GM21423 (cell line): ENCODE measurements around the gene CGB2.
"Not testable (repeated sequence)": the region's sequence is repeated elsewhere in the genome, so short reads cannot be mapped to it uniquely, and the experiment has no call there.

Experiments used
- ATAC-seq: cut with Tn5 transposase; IDR thresholded peaks from one replicate; pipeline ENCODE4 v1.9.1; 2021; ENCODE audit warnings: mild to moderate bottlenecking, moderate library complexity; ENCODE audit not compliant: unreplicated experiment

CGB2 gene

DNA sequence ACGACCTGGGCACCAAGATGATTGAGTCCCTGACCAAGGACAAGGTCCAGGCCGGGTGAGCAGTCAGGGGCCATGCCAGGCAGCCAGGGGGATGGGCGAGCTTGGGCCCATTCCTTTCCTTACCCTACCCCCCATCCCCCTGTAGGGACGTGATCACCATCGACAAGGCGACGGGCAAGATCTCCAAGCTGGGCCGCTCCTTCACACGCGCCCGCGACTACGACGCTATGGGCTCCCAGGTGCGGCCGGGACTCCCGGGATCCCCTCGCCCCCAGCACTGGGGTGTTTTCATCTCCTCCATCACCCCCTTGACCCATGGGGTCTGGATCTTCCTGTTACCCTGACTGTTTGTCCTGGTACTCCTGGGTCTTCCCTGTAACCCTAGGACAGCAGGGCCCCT, 21.9 kb upstream of the CGB2 start:
- no peak for ATAC-seq

DNA sequence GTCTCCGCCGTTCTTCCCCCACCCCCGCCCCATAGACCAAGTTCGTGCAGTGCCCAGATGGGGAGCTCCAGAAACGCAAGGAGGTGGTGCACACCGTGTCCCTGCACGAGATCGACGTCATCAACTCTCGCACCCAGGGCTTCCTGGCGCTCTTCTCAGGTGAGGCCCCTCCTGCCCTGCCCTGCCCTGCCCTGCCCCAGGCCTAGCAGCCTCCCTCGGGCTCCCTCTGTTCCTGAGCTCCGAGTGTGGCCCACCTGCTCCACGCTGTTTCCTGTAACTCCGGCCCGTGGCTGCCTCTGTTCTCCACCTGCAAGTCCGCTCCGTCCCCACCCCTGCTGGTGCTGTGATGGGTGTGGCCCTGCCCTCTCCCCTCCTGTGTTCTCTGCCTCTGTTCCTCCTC, 21.2 kb upstream of the CGB2 start:
- ATAC-seq = no peak

DNA sequence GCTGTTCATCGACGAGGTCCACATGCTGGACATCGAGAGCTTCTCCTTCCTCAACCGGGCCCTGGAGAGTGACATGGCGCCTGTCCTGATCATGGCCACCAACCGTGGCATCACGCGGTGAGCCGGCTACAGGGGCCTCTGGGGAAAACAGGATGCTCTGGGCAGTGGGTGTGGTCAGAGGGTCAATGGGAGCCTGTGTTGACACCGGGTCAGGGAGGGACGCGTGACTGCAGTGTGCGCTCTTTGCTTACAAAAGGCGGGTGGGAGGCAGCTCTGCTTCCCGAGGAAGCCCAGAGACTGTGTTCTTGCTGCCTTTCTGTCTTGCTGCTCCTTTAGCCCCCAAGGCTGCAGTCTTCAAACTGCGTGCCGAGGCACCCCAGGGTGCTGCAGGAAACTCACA, 20.5 kb upstream of the CGB2 start:
- ATAC-seq = no peak

DNA sequence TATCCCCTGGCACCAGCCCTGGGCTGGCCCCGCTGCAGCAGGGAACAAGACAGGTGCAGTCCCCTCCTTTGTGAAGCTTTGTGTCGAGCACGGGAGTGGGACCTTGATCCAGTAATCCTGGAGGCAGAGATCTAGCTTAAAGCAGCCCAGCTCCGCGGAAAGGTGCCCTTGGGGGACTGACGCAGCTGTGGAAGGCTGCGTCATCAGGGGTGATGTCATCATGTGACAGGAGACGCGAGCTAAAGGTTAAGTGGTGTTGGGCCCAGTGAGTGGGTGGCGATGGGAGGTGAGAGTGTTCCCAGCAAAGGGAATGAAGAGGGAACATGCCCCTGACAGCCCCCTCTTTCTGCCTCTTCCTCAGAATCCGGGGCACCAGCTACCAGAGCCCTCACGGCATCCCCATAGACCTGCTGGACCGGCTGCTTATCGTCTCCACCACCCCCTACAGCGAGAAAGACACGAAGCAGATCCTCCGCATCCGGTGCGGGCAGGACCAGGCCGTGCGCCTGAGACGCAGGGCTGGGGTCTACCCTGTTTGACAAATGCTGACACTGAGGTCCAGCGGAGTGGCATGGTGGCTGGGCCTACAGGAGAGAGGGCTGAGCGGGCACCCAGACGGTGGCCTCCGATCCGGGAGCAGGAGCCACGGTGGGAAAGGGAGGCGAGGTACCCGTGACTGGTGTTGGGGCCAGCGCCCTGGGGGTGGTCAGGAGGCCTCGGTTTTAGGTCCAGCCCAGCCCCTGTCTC, 17.4 kb upstream of the CGB2 start:
- ATAC-seq = no peak

DNA sequence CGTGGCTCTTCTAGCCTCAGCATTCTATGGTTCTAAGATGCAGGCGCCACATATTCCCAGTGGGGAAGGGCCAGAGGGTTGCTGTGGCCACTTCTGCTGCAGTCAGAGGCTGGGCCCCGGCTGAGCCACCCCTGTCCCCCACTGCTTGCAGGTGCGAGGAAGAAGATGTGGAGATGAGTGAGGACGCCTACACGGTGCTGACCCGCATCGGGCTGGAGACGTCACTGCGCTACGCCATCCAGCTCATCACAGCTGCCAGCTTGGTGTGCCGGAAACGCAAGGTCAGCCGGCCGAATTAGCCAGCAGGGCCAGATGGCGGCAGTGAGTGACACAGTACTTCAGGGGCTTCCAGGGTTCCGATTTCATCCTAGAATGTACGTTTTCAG, 16.8 kb upstream of the CGB2 start:
- no peak for ATAC-seq

DNA sequence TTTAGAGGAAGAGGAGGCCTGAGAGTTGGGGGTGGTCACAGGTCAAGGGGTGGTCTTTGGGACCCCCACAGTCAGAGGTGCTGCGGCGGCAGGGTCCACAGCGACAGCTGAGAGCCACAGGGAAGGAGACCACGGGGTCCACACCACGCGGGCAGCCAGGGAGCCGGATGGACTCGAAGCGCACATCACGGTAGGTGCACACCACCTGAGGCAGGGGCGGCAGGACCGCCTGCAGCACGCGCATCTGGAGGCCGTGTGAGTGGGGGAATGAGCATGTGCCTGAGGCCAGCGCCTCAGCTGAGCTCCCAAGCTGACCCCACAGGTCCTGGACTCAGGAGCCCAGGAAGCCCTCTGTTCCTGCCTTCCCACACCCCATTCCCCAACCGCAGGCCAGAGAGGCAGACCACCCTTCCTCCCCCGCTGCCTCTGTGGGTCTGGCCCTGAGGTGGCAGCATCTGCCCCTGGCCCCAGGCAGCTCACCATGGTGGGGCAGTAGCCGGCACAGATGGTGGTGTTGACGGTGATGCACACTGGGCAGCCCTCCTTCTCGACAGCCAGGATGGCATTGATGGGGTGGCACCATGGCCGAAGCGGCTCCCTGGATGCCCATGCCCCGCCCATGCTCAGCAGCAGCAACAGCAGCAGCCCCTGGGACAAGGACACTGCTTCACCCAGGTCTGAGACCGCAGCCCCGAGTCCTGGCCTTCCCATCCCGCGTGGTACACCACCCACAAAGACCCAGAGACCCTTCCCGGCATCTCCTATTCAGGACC, 15.4 kb upstream of the CGB2 start:
- ATAC-seq = no peak

DNA sequence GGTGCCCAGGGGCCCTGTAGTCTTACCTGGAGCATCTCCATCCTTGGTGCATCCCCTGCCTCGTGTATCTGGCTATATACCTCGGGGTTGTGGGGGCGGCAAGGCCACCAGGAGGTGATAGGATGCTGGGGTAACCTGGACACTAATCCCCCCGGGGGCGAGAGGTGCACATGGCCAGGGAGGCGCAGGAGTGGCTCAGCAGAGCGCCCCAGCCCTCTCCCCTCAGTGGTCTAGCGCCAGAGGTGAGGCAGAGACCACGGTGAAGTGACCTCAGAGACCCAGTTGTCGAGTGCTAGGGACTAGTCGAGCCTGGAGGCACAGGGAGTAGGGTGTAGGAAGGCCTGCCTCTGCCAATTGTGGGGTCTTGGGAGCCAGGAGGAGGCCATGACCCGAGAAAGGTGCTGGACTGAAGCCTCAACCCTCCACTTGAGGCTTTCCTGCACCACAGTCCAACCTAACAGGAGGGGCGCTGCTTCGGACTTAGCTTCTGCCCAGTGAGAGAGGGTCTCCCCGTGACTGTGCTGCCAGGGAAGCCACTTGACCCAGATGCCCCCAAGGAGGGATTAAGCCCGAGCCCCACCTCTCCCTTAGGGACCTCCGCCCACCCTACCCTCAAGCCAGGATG, 14.5 kb upstream of the CGB2 start, which contains the start of gene LHB:
Gene LHB, minus strand, starts transcription at position 51 of the 625 bp plus-strand sequence. Its CDS starts 10 bp downstream, at position 41.
- ATAC-seq = no peak

DNA sequence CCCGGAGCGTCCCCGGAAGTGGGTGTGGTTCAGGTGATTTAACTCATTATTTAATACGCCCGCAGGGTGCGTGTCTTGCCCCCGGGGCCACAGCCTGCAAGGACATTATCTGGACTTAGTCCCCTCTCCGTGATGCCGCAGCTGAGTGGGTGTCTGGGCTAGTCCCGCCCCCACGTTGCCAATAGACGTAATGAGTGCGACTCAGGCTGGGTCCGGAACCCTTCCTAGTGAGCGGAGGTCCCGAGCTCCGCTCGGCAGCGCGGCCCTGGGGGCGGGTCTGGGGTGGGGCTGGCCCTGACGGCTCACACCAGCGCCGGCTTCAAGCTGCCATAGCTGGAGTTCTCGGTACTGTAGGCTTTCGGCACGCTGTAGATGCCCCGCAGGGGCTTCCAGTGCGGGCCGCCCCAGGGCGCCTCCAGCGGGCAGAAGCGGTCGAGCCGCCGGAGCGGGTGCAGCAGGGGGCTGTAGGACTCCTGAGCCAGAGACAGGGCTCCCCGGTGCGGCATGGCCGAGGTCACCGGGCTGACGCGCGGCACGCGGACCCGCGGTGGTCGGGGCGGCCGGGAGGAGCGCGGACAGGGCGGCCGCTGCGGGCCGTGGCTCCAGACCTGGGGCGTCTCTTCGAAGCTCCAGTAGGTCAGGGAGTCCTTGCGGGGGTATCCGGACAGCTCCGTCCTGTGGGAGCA, 13.9 kb upstream of the CGB2 start:
- no peak for ATAC-seq

DNA sequence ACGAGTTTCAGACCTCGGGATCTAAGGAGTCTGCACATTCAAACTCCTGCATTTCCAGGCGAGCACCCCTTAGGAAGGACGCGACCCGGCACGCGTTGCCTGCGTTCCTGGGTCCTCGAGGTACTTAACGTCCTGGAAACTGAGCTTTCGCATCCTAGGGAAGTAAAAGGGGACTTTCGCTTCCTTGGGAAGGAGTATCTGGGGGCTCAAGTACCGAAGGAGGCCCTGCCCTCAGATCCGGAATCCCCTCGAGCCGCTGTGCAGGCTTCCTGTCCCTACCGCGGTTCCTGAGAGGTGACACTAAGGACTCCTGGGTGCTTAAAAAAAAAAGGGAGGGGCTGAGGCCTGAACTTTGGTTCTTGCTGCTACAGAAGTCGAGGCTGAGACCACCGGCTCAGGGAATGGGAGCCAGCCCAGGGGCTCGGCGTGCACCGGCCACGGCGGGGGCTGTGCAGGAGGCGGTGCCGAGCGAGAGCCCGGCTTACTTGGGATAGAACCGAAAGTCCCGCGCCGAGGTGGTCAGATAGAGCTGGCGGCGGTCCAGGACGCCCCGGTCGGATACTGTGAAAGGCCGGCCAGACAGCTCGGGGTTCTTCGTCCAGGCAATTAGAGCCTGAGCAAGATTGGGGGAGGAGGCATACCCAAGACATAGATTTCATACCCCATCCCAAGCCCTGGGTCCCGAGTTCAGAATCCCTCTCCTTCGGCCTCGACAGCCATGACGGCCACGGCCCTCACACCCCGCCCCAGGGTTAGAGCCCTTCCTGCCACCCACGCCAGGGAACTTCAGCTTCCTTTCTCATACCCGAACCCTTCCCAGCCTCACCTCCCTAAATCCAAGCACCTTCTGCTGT, 13.1 kb upstream of the CGB2 start:
- ATAC-seq = not testable (repeated sequence)

DNA sequence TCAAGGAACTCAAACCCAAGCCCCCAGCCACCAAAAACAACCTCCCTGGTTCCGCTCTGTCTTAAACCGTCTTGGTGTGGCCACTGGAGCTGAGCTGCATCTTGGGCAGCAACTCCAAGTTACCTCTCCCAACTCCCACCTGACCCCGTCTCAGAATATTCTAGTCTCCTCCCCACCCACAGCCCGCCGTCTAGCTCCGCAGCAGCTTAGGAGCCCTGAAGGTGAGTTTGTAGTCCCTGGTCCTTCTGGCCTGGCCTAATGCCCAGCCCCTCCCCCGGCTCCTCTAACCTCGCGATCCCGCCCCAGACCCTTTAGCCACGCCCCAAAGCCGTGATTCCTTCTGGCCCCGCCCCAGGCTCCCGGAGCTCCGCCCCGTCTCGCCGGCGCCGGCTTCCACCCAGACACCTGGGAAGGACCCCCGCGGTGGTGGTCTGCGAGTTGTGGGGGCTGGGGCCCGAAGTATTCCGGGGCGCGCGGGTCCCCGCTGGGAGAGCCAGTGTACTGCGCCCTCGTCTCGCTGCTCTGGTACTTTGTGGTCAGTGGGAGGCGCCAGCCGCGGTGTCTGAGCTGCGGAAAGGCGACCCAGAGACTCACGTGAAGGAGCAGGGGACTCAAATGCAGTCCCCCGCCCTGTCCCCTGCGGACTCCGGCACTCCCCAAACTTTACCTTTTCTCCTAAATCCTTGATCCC, 12.3 kb upstream of the CGB2 start:
- ATAC-seq = no peak

DNA sequence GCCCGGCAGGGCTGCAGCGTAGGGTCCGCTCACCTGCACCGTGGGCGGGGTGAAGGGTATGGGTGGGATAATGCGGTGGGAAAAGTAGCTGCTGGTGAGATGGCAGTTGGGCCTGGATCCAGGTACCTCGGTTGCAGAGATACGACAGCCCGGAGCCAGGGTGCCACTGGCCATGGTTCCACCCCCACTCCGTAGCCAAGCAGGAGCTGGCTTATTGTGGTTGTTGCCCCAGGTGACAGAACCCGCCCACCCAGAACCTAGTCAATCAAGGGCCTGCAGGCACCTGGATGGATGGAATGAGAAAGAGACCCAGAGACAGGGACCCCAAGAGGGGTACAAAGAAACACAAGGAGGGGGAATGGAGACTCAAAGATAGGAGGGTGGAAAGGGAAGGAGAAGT, 11.3 kb upstream of the CGB2 start:
- no peak for ATAC-seq

DNA sequence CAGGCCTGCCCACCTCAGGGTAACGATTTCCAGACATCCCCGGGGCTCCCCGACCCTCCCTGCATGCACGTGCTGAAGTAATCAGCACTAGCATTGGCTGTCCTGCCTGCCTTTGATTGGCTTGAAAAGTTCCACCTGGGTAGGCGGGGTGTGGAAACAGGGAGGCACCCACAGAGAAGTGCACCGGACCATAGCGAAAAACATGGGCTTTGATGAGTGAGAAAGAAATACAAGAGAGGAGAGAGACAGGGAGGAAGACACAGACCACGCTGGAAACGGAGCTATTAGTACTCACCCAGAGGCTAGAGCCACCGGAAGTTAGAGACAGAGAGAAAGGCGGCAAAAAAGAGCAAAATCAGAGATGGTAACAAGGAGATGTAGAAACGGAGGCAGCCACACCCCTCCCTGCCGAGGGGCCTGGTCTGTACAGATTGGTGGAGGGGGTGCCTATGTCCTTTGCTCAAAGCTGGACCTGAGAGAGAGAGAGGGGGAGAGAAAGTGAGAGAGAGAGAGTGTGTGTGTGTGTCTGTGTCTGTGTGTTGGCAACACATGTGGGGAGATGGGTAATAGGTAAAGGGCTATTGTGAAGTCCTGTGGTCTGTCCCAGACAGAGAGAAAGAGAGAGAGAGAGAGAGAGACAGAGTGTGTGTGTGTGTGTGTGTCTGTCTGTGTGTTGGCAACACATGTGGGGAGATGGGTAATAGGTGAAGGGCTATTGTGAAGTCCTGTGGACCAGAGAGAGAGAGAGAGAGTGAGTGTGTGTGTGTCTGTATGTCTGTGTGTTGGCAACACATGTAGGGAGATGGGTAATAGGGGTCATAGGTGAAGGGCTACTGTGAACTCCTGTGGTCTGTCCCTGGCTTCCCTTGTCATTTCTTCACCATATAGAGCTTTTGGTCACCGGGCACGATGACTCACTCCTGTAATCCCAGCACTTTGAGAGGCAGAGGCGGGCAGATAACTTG, 10.5 kb upstream of the CGB2 start:
- ATAC-seq = no peak

DNA sequence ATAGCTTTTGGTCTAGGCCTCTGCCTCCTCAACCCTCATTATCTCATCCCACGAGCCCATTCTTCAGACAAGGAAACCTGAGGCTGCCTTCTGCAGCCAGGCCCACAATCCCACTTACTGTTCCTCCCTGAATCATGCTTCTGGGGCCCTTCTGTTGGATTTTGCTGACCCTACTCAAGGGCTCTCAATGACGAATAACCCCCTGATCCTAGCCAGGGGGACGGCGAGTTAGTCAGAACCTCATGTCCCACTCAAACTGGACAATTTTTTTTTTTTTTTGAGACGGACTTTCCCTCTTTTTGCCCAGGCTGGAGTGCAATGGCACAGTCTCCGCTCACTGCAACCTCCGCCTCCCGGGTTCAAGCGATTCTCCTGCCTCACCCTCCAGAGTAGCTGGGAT, 9.6 kb upstream of the CGB2 start:
- no peak for ATAC-seq

DNA sequence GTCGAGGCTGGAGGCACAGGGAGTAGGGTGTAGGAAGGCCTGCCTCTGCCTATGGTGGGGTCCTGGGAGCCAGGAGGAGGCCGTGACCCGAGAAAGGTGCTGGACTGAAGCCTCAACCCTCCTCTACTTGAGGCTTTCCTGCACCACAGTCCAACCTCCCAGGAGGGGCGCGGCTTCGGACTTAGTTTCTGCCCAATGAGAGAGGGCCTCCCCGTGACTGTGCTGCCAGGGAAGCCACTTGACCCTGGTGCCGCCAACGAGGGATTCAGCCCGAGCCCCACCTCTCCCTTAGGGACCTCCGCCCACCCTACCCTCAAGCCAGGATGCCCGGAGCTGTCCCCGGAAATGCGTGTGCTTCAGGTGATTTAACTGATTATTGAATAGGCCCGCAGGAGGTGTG, 7.5 kb upstream of the CGB2 start, which contains the start of gene CGB3:
Gene CGB3, minus strand, starts transcription at position 101 of the 400 bp plus-strand sequence. CDS start 362 bp downstream, outside the sequence.
- ATAC-seq = not testable (repeated sequence)

DNA sequence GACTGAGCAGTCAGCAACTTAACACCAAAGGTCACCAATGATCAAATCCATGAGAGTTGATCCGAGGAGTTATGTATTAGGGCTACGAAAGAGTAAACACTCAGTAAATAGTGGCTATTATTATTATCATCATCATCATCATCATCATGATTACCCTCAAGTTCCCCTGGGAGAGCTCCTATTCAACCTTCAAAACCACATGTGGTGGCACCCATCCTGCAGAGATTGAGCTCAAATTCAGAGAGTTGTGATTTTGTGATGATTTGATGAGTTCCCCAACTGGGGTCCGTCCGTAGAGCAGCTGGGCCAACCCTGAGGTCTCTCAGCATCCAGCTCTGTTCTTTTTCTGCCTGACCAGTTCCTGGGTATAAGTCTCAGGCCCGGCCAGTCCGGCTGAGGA, 6.6 kb upstream of the CGB2 start:
- ATAC-seq = not testable (repeated sequence)

DNA sequence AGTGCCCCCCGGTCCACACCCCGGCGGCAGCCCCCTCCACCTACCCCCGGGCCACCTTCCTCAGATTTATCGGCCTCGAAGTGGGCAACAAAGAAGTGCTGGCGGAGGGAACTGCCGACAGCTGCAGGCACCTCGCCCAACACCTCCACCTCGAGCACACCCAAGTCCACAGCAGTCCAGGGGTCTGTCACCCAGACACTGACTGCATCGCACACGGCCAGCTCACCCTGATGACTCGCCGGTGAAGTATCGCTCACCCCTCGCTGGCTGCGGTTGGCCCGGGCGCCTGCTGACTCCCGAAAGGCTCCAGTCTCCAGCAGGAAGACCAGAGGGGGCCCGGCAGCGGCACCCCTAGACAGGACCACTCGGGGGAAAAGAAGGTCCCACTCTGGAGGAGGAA, 6.1 kb upstream of the CGB2 start:
- ATAC-seq = not testable (repeated sequence)

DNA sequence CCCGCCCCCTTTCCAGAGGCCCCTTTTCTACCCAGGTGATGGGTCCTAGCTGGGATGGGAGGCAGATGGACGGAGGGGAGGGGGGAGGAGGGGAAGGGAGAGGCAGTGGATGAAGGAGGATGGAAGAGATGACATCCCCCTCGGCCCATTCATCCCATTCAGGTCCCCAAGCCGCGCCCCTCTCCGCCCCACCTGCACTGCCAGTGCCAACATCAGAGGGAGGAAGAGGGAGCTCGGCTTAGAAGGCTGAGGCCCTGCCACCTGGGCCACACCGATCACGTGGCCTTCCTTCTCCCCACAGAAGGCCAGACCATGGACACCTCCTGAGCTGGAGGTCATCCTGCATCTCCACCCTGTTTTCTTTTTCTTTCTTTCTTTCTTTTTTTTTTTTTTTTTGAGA, 3.0 kb upstream of the CGB2 start:
- not testable (repeated sequence) for ATAC-seq

DNA sequence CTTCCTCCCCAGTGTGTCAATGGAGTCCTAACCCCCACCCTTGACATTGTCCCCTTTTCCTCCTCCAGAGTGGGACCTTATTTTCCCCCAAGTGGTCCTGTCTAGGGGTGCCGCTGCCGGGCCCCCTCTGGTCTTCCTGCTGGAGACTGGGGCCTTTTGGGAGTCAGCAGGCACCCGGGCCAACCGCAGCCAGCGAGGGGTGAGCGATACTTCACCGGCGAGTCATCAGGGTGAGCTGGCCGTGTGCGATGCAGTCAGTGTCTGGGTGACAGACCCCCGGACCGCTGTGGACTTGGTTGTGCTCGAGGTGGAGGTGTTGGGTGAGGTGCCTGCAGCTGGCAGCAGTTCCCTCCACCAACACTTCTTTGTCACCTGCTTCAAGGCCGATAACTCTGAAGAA, 1.9 kb upstream of the CGB2 start:
- ATAC-seq = not testable (repeated sequence)
